ENCODE results near the gene SLCO4C1.

GRCh38 chr5:102294886-102295395 lies 1.1 kb downstream of the SLCO4C1 start:
- TF ChIP-seq TAF1 (IDR thresholded peaks at IDR 0.05; ENCODE audit: borderline replicate concordance, insufficient read depth, low read length) = no peak
- no peak for TF ChIP-seq POLR2AphosphoS5 (IDR thresholded peaks at IDR 0.05; ENCODE audit: low read depth, low read length)
- TF ChIP-seq REST (IDR thresholded peaks at IDR 0.05; ENCODE audit: insufficient read depth in 1 of 2, low read depth in 2 of 2, low read length in 2 of 2) = no peak
- no peak for TF ChIP-seq FOXP2 (optimal IDR thresholded peaks at IDR 0.05; ENCODE audit: borderline replicate concordance, extremely low read depth, extremely low read length, insufficient read depth)

All from PFSK-1 (cell line).